Measurements from ENCODE around the gene HLA-F. TPM values are rescaled to one million over a fixed set of nuclear protein-coding genes. Genes with fewer than 3 reads are reported as not detected.
A peak's percentile ranks its signal among the peaks of the same experiment; 100 is the strongest.

Gene HLA-F
- total RNA-seq, 2 donors from 2014 or later, result 220 to 504 TPM

DNA sequence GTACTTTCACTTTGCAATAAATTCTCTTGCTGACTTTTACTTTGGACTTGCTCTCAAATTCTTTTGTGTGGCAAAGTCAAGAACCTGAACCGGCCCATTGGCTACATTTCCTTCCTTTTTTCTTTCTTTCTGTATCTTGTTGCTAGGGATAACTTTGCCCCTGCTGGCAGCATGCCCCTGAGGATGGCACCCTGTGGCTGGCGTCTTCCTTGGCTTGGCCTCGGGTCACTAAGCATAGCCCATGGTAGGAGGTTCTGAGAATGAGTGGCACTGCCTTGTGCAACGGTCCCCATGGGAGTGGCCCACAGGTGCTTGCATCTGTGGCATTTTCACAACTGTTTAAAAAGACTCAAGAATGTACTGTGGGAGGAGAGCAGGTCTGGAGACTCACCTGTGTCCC, 14.0 kb upstream of the HLA-F start:
- peak; percentile 19 to 25 for ATAC-seq
- Mint-ChIP-seq H3K27ac (peak overlapping the region in 1 of 2 donors; percentile 38), H3K36me3 (no peaks in the 10 kb centered on the region), H3K9me3 (no peaks in the 10 kb centered on the region)
- no peak for DNase-seq (ENCODE audit: low spot score in 2 of 2)

GRCh38 chr6:29710281-29710941, 12.8 kb upstream of the HLA-F start:
- H3K27ac Mint-ChIP-seq, result peak overlapping the region in 1 of 2 donors; percentile 33
- no peaks in the 10 kb centered on the region for H3K9me3 Mint-ChIP-seq
- no peaks in the 10 kb centered on the region for H3K36me3 Mint-ChIP-seq
- DNase-seq (ENCODE audit: low spot score in 2 of 2), result no peak
- ATAC-seq, result peak in 1 of 2 donors; percentile 28

- no peak overlapping the region for H3K27ac Mint-ChIP-seq
- peaks cover 21 to 22% of the 10 kb centered on the region in 2 donors for H3K36me3 Mint-ChIP-seq
- ATAC-seq (no peak), DNase-seq (ENCODE audit: low spot score in 2 of 2) (no peak)
- no peaks in the 10 kb centered on the region for H3K9me3 Mint-ChIP-seq
Measured at GRCh38 chr6:29720863-29721262, 2.4 kb upstream of the HLA-F start.

DNA sequence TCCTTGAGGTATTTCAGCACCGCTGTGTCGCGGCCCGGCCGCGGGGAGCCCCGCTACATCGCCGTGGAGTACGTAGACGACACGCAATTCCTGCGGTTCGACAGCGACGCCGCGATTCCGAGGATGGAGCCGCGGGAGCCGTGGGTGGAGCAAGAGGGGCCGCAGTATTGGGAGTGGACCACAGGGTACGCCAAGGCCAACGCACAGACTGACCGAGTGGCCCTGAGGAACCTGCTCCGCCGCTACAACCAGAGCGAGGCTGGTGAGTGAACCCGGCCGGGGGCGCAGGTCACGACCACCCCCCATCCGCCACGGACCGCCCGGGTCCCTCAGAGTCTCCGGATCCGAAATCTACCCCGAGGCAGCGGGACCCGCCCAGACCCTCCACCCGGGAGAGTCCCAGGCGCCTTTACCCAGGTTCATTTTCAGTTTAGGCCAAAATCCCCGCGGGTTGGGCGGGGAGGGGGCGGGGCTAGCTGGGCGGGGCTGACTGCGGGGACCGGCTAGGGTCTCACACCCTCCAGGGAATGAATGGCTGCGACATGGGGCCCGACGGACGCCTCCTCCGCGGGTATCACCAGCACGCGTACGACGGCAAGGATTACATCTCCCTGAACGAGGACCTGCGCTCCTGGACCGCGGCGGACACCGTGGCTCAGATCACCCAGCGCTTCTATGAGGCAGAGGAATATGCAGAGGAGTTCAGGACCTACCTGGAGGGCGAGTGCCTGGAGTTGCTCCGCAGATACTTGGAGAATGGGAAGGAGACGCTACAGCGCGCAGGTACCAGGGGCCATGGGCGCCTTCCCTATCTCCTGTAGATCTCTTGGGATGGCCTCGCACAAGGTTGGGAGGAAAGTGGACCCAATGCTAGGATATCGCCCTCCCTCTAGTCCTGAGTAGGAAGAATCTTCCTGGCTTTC, 693 bp downstream of the HLA-F start:
- peaks cover 41 to 43% of the 10 kb centered on the region in 2 donors for H3K36me3 Mint-ChIP-seq
- peak; percentile 55 to 67 for ATAC-seq
- H3K27ac Mint-ChIP-seq, result peak overlapping the region; percentile 89

GRCh38 chr6:29724937-29725869, 2.0 kb downstream of the HLA-F start:
- ATAC-seq, result no peak
- no peak for DNase-seq (ENCODE audit: low spot score in 2 of 2)
- H3K27ac Mint-ChIP-seq, result peak overlapping the region; percentile 89 to 93
- peaks cover 41 to 43% of the 10 kb centered on the region in 2 donors for H3K36me3 Mint-ChIP-seq
- H3K9me3 Mint-ChIP-seq, result no peaks in the 10 kb centered on the region

More for the DNA sequence above, 693 bp downstream of the HLA-F start:
- H3K9me3 Mint-ChIP-seq, result no peaks in the 10 kb centered on the region
- peak; percentile 64 to 75 for DNase-seq (ENCODE audit: low spot score in 2 of 2)

GRCh38 chr6:29726001-29726400, 2.8 kb downstream of the HLA-F start:
- Mint-ChIP-seq H3K27ac (peak overlapping the region; percentile 89 to 93), H3K9me3 (no peaks in the 10 kb centered on the region), H3K36me3 (peaks cover 41 to 43% of the 10 kb centered on the region in 2 donors)
- ATAC-seq, result no peak
- DNase-seq (ENCODE audit: low spot score in 2 of 2), result no peak

DNA sequence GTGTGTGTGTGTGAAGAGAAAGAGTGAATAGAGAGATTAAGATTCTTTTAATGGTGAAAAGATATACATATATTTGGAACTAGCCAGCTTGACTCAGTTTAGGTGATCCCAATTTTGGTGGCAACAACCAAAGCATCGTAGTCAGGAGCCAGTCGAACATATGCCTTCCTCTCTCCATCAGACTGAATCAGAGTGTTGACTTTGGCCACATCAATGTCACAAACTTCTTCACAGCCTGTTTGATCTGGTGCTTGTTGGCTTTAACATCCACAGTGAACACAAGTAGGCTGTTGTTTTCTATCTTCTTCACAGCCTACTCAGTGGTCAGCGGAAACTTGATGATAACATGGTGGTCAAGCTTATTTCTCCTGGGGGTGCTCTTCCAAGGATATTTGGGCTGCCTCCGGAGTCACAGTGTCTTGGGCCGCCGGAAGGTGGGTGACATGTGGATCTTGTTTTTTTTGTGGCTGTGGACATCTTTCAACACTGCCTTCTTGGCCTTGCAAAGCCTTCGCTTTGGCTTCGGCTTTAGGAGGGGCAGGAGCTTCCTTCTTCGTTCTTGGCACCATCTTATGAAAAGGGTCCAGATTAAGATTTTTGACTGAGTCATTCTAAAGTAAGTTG, 3.4 kb downstream of the HLA-F start:
- Mint-ChIP-seq H3K9me3 (no peaks in the 10 kb centered on the region), H3K27ac (peak overlapping the region; percentile 25 to 82), H3K36me3 (peaks cover 41 to 43% of the 10 kb centered on the region in 2 donors)
- DNase-seq (ENCODE audit: low spot score in 2 of 2) (no peak), ATAC-seq (no peak)

DNA sequence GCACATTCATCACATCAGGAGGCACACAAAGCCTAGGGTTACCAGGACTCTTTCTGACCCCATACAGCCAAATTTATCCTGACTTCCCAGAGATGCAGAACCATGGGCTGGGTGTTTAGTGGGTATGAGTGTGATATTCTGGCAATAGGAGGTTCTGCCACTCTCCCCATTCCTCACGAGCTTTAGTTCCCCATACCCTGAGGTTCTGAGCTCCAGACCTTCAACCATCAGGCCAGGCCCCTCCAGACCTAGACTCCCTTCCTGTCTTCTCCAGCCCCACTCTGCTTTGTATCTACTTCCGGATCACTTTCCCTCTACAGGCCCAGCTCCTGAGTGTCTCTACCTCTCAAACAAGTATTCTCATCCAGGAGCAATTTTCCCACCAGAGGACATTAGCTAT, 4.4 kb downstream of the HLA-F start:
- Mint-ChIP-seq H3K9me3 (no peaks in the 10 kb centered on the region), H3K36me3 (peaks cover 41 to 43% of the 10 kb centered on the region in 2 donors), H3K27ac (peak overlapping the region; percentile 82 to 86)
- ATAC-seq (no peak), DNase-seq (ENCODE audit: low spot score in 2 of 2) (no peak)

- Mint-ChIP-seq H3K9me3 (no peaks in the 10 kb centered on the region), H3K36me3 (peaks cover 41 to 43% of the 10 kb centered on the region in 2 donors), H3K27ac (peak overlapping the region; percentile 70 to 82)
- no peak for DNase-seq (ENCODE audit: low spot score in 2 of 2)
- no peak for ATAC-seq
Measured at GRCh38 chr6:29728173-29728874, 5.1 kb downstream of the HLA-F start.

- Mint-ChIP-seq H3K9me3 (no peaks in the 10 kb centered on the region), H3K36me3 (peaks cover 40 to 41% of the 10 kb centered on the region in 2 donors), H3K27ac (no peak overlapping the region)
- no peak for DNase-seq (ENCODE audit: low spot score in 2 of 2)
- ATAC-seq, result no peak
Measured at GRCh38 chr6:29728875-29729270, 5.6 kb downstream of the HLA-F start.

DNA sequence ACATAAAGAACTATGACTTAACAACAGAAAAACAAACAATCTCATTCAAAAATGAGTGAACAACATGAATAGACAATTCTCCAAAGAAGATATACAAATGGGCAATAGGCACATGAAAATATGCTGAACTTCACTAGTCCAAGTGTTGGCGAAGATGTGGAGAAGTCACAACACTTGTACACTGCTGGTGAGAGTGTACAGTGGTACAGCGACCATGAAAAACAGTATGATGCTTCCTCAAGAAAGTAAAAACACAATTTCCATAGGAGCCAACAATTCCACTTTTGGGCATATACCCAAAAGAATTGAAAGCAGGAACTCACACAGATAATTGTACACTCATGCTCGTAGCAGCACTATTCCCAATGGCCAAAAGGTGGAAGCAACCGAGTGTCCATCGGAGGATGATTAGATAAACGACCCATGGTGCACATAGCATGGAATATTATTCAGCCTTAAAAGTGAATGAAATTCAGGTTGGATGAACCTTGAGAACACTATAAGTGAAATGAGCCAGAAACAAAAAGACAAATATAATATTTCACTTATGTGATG, 6.6 kb downstream of the HLA-F start:
- H3K36me3 Mint-ChIP-seq, result peaks cover 30 to 31% of the 10 kb centered on the region in 2 donors
- ATAC-seq (no peak), DNase-seq (ENCODE audit: low spot score in 2 of 2) (no peak)
- peak overlapping the region in 1 of 2 donors; percentile 2 for H3K27ac Mint-ChIP-seq
- no peaks in the 10 kb centered on the region for H3K9me3 Mint-ChIP-seq

DNA sequence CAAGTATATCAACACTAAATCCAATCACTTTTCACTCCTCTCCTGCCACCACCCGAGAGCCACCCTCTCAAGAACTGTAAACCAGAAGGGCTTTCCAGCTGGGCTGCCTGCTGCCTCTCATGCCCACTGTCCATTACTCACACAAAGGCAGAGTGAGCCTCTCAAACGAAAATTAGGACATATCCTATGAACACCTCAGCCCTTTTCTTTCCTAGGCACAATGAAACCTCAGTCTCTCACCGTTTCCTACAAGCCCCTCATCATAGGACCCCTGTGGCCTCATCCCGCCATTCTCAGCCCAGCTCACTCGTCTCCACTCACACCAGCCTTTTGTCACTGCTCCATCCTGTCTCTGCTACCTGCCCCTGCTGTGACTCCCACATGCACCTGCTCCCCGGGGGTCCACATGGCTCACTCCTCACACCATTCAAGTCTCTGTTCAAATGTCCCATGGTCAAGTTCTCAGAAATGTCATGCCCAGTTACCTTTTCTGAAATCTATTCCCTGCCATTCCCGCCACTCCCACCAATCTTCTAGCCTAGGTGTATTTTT, 7.4 kb downstream of the HLA-F start:
- Mint-ChIP-seq H3K36me3 (peaks cover 22 to 23% of the 10 kb centered on the region in 2 donors), H3K27ac (peak overlapping the region in 1 of 2 donors; percentile 2), H3K9me3 (no peaks in the 10 kb centered on the region)
- ATAC-seq, result peak; percentile 20 to 37
- DNase-seq (ENCODE audit: low spot score in 2 of 2), result no peak

- no peak for DNase-seq (ENCODE audit: low spot score in 2 of 2)
- peak in 1 of 2 donors; percentile 17 for ATAC-seq
- Mint-ChIP-seq H3K36me3 (peaks cover 18 to 22% of the 10 kb centered on the region in 2 donors), H3K27ac (peak overlapping the region in 1 of 2 donors; percentile 2), H3K9me3 (no peaks in the 10 kb centered on the region)
Measured at GRCh38 chr6:29731281-29731680, 8.0 kb downstream of the HLA-F start.

DNA sequence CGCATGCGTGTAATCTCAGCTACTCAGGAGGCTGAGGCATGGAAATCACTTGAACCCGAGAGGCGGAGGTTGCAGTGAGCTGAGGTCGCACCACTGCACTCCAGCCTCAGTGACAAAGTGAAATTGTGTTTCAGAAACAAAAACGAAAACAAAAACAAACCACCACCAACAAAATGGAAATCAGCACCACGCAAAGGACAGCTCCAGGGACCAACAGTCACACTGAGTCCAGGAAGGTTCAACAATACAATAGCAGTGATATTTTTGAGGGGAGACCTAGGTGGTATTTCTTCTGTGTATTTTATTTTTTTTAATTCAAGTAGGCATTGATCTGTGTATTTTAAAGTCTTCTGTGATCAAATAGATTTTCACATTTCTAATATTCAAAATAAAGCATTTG, 9.8 kb downstream of the HLA-F start:
- Mint-ChIP-seq H3K27ac (no peak overlapping the region), H3K9me3 (no peaks in the 10 kb centered on the region), H3K36me3 (peaks cover 4 to 7% of the 10 kb centered on the region in 2 donors)
- DNase-seq (ENCODE audit: low spot score in 2 of 2) (no peak), ATAC-seq (no peak)

All from activated naive CD4-positive, alpha-beta T cell treated with anti-CD3 and anti-CD28 coated beads, Interleukin-2, amount 50 U/mL, for 72 hours (primary cell).